ENCODE results near the gene PARD3B. TPM values are rescaled to one million over a fixed set of nuclear protein-coding genes. Genes with fewer than 3 reads are reported as not detected.

The PARD3B gene
- total and polyA plus RNA-seq, 2 experiments from 2014 or later = 4.3 to 8.5 TPM

DNA sequence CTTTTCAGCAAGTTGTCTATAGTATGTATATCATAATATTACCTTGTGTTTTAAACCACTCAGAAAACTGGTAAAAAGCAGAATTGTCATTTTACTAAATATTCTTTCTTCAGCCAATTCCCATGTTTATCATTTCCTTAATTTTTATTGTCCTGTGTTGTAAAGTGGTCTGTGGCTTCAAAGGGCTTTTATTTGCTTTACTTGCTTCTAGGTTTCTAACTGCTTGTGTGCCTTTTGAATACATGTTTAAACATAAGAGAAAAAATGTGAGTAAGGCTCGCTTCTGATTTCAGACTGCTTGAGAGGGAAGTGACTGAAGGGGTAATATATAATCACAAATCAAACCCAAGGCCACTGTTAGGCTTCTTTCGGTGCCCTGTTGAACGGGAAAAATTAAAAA, 729.5 kb downstream of the PARD3B start:
- no peak for DNase-seq (ENCODE audit: low read depth in 1 of 2, low spot score in 1 of 2)
- Histone ChIP-seq H3K9me3 (ENCODE audit: low read depth) (no peaks in the 10 kb centered on the region), H3K27me3 (no peaks in the 10 kb centered on the region), H3K4me3 (no peak overlapping the region), H3K4me1 (ENCODE audit: low read depth) (no peaks in the 10 kb centered on the region), H3K36me3 (no peaks in the 10 kb centered on the region), H3K27ac (no peak overlapping the region)
- TF ChIP-seq, protein P1, sequence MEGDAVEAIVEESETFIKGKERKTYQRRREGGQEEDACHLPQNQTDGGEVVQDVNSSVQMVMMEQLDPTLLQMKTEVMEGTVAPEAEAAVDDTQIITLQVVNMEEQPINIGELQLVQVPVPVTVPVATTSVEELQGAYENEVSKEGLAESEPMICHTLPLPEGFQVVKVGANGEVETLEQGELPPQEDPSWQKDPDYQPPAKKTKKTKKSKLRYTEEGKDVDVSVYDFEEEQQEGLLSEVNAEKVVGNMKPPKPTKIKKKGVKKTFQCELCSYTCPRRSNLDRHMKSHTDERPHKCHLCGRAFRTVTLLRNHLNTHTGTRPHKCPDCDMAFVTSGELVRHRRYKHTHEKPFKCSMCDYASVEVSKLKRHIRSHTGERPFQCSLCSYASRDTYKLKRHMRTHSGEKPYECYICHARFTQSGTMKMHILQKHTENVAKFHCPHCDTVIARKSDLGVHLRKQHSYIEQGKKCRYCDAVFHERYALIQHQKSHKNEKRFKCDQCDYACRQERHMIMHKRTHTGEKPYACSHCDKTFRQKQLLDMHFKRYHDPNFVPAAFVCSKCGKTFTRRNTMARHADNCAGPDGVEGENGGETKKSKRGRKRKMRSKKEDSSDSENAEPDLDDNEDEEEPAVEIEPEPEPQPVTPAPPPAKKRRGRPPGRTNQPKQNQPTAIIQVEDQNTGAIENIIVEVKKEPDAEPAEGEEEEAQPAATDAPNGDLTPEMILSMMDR (IDR thresholded peaks at IDR 0.05; ENCODE audit: low read depth, low read length) = no peak

DNA sequence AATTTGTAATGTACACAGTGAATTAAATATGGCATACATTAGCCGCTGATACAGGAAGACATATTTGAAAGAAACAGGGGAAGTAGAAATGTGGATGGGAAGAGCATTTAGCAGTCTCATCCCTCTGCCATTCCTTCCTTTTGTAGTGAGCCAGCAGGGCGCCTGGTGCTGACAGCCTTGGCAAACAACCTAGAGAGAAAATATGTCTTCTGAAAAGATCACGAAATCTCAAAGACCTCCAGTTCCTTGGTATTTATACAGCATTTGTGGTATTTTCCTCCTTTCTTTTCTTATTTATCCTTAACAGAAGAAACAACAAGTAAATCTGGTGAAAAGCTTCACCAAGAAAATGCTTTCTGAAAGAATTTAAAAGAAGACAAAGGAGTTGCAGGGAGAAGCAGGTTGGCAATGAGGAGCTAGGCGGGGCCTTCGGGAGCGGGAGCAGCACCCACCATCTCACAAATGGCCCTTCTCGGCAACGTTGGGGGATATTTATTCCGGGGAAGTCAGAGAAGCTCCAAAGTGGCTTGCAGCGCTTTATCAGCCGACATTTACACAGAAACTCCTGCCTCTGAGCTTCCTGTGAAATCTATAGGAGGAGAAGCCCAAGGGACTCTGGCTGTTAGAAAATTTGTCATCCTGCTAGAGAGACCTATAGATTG, 731.0 kb downstream of the PARD3B start:
- H3K36me3 ChIP-seq = no peaks in the 10 kb centered on the region
- TF ChIP-seq, protein P1 (IDR thresholded peaks at IDR 0.05; ENCODE audit: low read depth, low read length) = no peak
- H3K4me1 ChIP-seq (ENCODE audit: low read depth) = no peaks in the 10 kb centered on the region
- DNase-seq (ENCODE audit: low read depth in 1 of 2, low spot score in 1 of 2) = no peak
- H3K9me3 ChIP-seq (ENCODE audit: low read depth) = no peaks in the 10 kb centered on the region
- H3K27me3 ChIP-seq = no peaks in the 10 kb centered on the region
- no peak overlapping the region for H3K4me3 ChIP-seq
- no peak overlapping the region for H3K27ac ChIP-seq

DNA sequence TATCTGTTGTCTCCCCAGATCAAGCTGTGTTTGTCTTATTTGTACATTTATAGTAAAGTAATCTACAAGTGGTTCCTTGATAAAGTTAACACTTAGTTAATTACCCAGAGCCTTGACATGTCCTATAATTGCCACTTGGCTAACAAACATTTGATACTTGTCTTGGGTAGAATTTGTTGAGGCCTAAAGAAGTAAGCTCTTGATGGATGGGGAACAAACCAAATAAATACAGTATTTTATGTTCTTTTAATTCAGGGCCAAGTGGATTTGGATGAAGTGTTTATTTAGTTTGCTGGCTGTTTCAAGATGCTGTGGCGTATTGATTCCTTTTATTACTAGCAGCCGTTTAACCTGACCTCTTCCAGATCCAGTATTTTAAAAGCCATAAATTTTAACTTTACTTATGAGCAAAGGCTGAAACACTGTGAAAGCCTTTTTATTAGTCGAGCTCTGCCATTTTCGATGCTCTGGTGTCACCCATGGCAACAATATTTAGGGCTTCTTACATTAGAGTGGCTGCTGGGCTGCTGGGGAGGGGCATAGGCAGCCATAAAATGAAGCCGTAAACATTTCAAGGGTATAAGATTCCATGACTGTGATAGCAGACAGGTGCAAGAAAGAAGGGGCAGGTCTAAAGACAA, 735.4 kb downstream of the PARD3B start:
- no peak overlapping the region for H3K27ac ChIP-seq
- TF ChIP-seq, protein P1 (IDR thresholded peaks at IDR 0.05; ENCODE audit: low read depth, low read length) = no peak
- DNase-seq (ENCODE audit: low read depth in 1 of 2, low spot score in 1 of 2) = no peak
- no peaks in the 10 kb centered on the region for H3K4me1 ChIP-seq (ENCODE audit: low read depth)
- no peak overlapping the region for H3K4me3 ChIP-seq
- H3K27me3 ChIP-seq = no peaks in the 10 kb centered on the region
- no peaks in the 10 kb centered on the region for H3K9me3 ChIP-seq (ENCODE audit: low read depth)
- no peaks in the 10 kb centered on the region for H3K36me3 ChIP-seq

DNA sequence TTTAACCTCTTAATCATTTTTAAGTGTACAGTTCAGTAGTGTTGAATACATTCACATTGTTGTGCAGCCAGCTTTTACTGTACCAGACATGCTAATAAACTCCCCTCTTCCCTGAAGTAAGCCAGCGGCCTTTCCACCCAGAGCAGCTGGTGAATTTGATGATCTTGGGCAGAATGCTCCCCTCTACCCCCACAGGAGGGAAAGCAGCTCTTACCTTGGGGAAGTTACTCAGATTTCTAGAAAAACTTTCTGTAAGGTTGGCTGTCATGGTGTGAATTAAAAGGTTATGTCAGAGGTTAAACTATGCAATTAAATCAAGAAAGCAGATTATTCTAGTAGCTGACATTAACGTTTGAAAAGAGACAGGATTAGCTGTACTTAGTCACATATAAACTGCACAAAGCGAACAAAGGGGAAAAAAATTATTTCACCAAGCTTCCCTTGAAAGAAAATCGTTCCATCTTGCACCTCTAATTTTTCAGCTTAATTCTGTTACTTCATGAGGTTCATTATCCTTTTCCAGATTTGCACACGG, 738.5 kb downstream of the PARD3B start:
- DNase-seq (ENCODE audit: low read depth in 1 of 2, low spot score in 1 of 2) = no peak
- Histone ChIP-seq H3K36me3 (no peaks in the 10 kb centered on the region), H3K4me1 (ENCODE audit: low read depth) (no peaks in the 10 kb centered on the region), H3K9me3 (ENCODE audit: low read depth) (no peaks in the 10 kb centered on the region), H3K27ac (no peak overlapping the region), H3K4me3 (no peak overlapping the region), H3K27me3 (no peaks in the 10 kb centered on the region)
- TF ChIP-seq, protein P1 (IDR thresholded peaks at IDR 0.05; ENCODE audit: low read depth, low read length) = no peak

DNA sequence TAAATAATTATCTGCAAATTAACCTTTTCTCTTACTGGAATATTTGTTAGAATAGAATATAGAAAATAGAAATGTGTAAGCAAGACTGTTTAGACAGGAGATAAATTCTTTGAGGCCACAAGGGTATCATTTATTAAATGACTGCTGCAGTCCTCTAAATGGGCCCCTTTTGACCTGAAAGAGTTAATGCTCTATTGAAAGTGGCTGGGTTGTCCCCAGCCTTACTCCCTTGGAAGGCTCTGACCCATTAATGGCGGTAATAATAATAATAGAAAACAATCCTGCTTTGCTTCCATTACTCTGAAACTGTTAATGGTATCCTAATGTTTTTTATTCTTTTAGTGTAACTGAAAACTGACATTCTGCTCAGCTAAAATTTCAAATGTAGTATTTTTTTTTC, 739.1 kb downstream of the PARD3B start:
- H3K4me1 ChIP-seq (ENCODE audit: low read depth) = no peaks in the 10 kb centered on the region
- TF ChIP-seq, protein P1 (IDR thresholded peaks at IDR 0.05; ENCODE audit: low read depth, low read length) = no peak
- no peaks in the 10 kb centered on the region for H3K9me3 ChIP-seq (ENCODE audit: low read depth)
- no peak overlapping the region for H3K27ac ChIP-seq
- DNase-seq (ENCODE audit: low read depth in 1 of 2, low spot score in 1 of 2) = no peak
- no peaks in the 10 kb centered on the region for H3K36me3 ChIP-seq
- H3K4me3 ChIP-seq = no peak overlapping the region
- H3K27me3 ChIP-seq = no peaks in the 10 kb centered on the region
